Measurements from ENCODE around the gene ST6GALNAC4.

The ST6GALNAC4 gene

GRCh38 chr9:127909839-127910273 lies 7.0 kb downstream of the ST6GALNAC4 start:
- no peak for DNase-seq (ENCODE audit: low spot score)
- no peak for TF ChIP-seq CTCF (conservative IDR thresholded peaks at IDR 0.05; ENCODE audit: low read depth)
- ChIA-PET POLR2A (ENCODE audit: low non-redundant PET) (no interaction called here), CTCF (interaction anchor here (0.6 to 0.7 kb wide), 2 partner anchors 11 to 40 kb away, joined by 3 read pairs; no protein-coding TSS in a partner anchor)
- H3K27ac ChIP-seq: peak overlapping the region; percentile 65

GRCh38 chr9:127908660-127908926 lies 8.2 kb downstream of the ST6GALNAC4 start:
- H3K27ac ChIP-seq: no peak overlapping the region
- CTCF ChIA-PET: no interaction called here
- POLR2A ChIA-PET (ENCODE audit: low non-redundant PET): no interaction called here
- TF ChIP-seq CTCF (conservative IDR thresholded peaks at IDR 0.05; ENCODE audit: low read depth): no peak
- no peak for DNase-seq (ENCODE audit: low spot score)

- ChIA-PET POLR2A (ENCODE audit: low non-redundant PET) (no interaction called here), CTCF (no interaction called here)
- no peak for TF ChIP-seq CTCF (conservative IDR thresholded peaks at IDR 0.05; ENCODE audit: low read depth)
- DNase-seq (ENCODE audit: low spot score): no peak
- H3K27ac ChIP-seq: peak overlapping the region; percentile 62; the same call in 1 of the 2 replicates
Measured at GRCh38 chr9:127907867-127908659, 8.8 kb downstream of the ST6GALNAC4 start.

GRCh38 chr9:127905788-127906191 lies 11.1 kb downstream of the ST6GALNAC4 start:
- CTCF ChIA-PET: interaction anchor here (0.6 kb wide), 1 partner anchor 18 kb away, joined by 4 read pairs; no protein-coding TSS in a partner anchor
- POLR2A ChIA-PET (ENCODE audit: low non-redundant PET): no interaction called here
- DNase-seq (ENCODE audit: low spot score): no peak
- H3K27ac ChIP-seq: peak overlapping the region; percentile 62
- TF ChIP-seq CTCF (conservative IDR thresholded peaks at IDR 0.05; ENCODE audit: low read depth): no peak

GRCh38 chr9:127905004-127905728 lies 11.7 kb downstream of the ST6GALNAC4 start:
- POLR2A ChIA-PET (ENCODE audit: low non-redundant PET): no interaction called here
- TF ChIP-seq CTCF (conservative IDR thresholded peaks at IDR 0.05; ENCODE audit: low read depth): no peak
- peak overlapping the region; percentile 62 for H3K27ac ChIP-seq
- no peak for DNase-seq (ENCODE audit: low spot score)
- CTCF ChIA-PET: no interaction called here

- peak overlapping the region; percentile 62 for H3K27ac ChIP-seq
- DNase-seq (ENCODE audit: low spot score): no peak
- TF ChIP-seq CTCF (conservative IDR thresholded peaks at IDR 0.05; ENCODE audit: low read depth): no peak
- ChIA-PET CTCF (no interaction called here), POLR2A (ENCODE audit: low non-redundant PET) (no interaction called here)
Measured at GRCh38 chr9:127904561-127905003, 12.3 kb downstream of the ST6GALNAC4 start.

All from RWPE1 (cell line).